Vagina (tissue), 2 donors: Measurements from ENCODE around the gene DOP1A.

Source experiments
- POLR2A ChIP-seq, 2 donors: fragments of 450-650 bp; IDR thresholded peaks; one replicate each; pipeline ENCODE4 v1.6.1; 2017; ENCODE audit warnings: antibody characterized with exemption in 2 of 2, mild to moderate bottlenecking in 2 of 2, moderate library complexity in 2 of 2
- TF ChIP-seq, protein P1 (sequence below), 3 experiments: fragments of 450-650 bp in 2 of 3; fragments of 200-600 bp in 1 of 3; sonication (generic) in 1 of 3; IDR thresholded peaks; one replicate each; pipeline ENCODE4 v1.5.1; 2017 to 2019; ENCODE audit warnings: antibody characterized with exemption in 3 of 3, mild to moderate bottlenecking in 2 of 3, moderate library complexity in 2 of 3

- TF ChIP-seq, protein P1, sequence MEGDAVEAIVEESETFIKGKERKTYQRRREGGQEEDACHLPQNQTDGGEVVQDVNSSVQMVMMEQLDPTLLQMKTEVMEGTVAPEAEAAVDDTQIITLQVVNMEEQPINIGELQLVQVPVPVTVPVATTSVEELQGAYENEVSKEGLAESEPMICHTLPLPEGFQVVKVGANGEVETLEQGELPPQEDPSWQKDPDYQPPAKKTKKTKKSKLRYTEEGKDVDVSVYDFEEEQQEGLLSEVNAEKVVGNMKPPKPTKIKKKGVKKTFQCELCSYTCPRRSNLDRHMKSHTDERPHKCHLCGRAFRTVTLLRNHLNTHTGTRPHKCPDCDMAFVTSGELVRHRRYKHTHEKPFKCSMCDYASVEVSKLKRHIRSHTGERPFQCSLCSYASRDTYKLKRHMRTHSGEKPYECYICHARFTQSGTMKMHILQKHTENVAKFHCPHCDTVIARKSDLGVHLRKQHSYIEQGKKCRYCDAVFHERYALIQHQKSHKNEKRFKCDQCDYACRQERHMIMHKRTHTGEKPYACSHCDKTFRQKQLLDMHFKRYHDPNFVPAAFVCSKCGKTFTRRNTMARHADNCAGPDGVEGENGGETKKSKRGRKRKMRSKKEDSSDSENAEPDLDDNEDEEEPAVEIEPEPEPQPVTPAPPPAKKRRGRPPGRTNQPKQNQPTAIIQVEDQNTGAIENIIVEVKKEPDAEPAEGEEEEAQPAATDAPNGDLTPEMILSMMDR (IDR thresholded peaks at IDR 0.05) = no peak
- TF ChIP-seq POLR2A (IDR thresholded peaks at IDR 0.05) = no peak
These were observed 52.4 kb downstream of the DOP1A start for GRCh38 chr6:83119742-83120300.
